Right lobe of liver (tissue), 6 donors: Measurements from ENCODE around the gene COPS4. TPM values are rescaled to one million over a fixed set of nuclear protein-coding genes. Genes with fewer than 3 reads are reported as not detected.
"Not testable (repeated sequence)": the region's sequence is repeated elsewhere in the genome, so short reads cannot be mapped to it uniquely, and the experiment has no call there.

Experiments
- ATAC-seq, 4 donors: fragments of 200-7000 bp; cut with Tn5 transposase; one replicate each; pipeline ENCODE4 v1.9.1; 2020; ENCODE audit warnings: mild to moderate bottlenecking in 4 of 4, moderate library complexity in 4 of 4
- DNase-seq, 3 donors: peaks; one replicate each; pipeline ENCODE4 v3.0.0-alpha.2; 2020
- H3K27ac ChIP-seq, 3 donors: fragments of 200-600 bp; one replicate each; pipeline ENCODE4 v1.8.0; 2022
- H3K27me3 ChIP-seq, 2 donors: fragments of 200-600 bp; one replicate each; pipeline ENCODE4 v1.8.0; 2022
- H3K36me3 ChIP-seq, 4 donors: fragments of 200-600 bp; sonication (generic) in 1 of 4; one replicate each; pipeline versions ENCODE4 v1.5.1 to v1.8.0; 2017 to 2022; ENCODE audit warnings: control low read depth in 1 of 4
- H3K4me1 ChIP-seq, 4 donors: fragments of 200-600 bp; sonication (generic) in 1 of 4; one replicate each; pipeline versions ENCODE4 v1.5.1 to v1.8.0; 2017 to 2022; ENCODE audit warnings: control low read depth in 1 of 4
- H3K4me3 ChIP-seq, 3 donors: fragments of 200-600 bp; one replicate each; pipeline ENCODE4 v1.8.0; 2022
- H3K9me3 ChIP-seq, 4 donors: fragments of 200-600 bp; sonication (generic) in 1 of 4; one replicate each; pipeline versions ENCODE4 v1.5.1 to v1.8.0; 2017 to 2022; ENCODE audit warnings: control low read depth in 1 of 4
- CTCF ChIP-seq, 4 donors: fragments of 200-600 bp in 3 of 4; fragments of 450-650 bp in 1 of 4; IDR thresholded peaks; one replicate each; pipeline versions ENCODE4 v1.5.1 to v1.8.0; 2016 to 2022; ENCODE audit warnings: antibody characterized with exemption in 4 of 4, mild to moderate bottlenecking in 2 of 4
- POLR2A ChIP-seq: fragments of 450-650 bp; IDR thresholded peaks from one replicate; pipeline ENCODE4 v1.6.1; 2017; ENCODE audit warnings: antibody characterized with exemption, mild to moderate bottlenecking
- WGBS: methylation state at CpG from one replicate; pipeline ENCODE4 v1.1.6; 2018; ENCODE audit warnings: low coverage, low lambda C conversion rate; ENCODE audit not compliant: insufficient coverage; ENCODE audit errors: missing lambda C conversion rate; 5-methylcytosine and 5-hydroxymethylcytosine counted together
- intact Hi-C, 2 donors: fragments of 100-400 bp; cut with DNase I; formaldehyde crosslinking; loops; one replicate each; pipeline versions ENCODE4 v1.11.2 to v1.14.1; 2022
- total RNA-seq, 6 experiments: library from RNA; depleted of rRNA in 2 of 6; stranded (reverse); fragments of >200 nt in 2 of 6; fragmentation: NEBNext Ultra II Directional in 3 of 6; extraction: Animal tissue kit (Norgen Biotek cat#: 25700) in 3 of 6; gene quantifications; one replicate each; pipeline versions ENCODE4 v1.1.0 to v1.2.4, GENCODE V29; 2016 to 2023
- donor health status: DM: no; HTN: yes; CAD: no.
- donor health status: DM: no; HTN: no; CAD: no.
- donor health status: DM: no; HTN: no; CAD: no.
- donor health status: DM: no; HTN: yes; CAD: no.
- donor health status: DM: no; HTN: yes; CAD: no.

COPS4 gene
- total RNA-seq, 6 experiments from 2014 or later = 11.1 to 18.9 (median 14.7) TPM

DNA sequence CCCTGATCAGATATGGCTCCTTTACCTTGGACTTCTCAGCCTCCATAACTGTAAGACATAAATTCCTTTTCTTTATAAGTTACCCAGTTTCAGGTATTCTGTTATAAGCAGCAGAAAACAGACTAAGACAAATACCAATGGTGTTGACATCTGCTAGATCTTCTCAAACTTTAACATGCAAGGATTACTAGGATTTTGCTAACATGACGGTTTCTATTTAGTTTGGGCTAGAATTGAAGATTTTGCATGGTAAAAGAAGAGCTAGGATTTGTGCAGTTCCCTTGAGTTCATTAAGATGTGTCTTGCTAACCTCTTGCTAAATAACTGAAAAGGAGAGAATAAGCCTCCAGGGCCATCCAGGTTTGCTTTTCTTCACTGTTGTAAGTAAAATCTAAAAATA, 5.3 kb upstream of the COPS4 start:
- Histone ChIP-seq H3K4me1 (no peaks in the 10 kb centered on the region), H3K27me3 (no peaks in the 10 kb centered on the region), H3K27ac (no peak overlapping the region), H3K36me3 (no peaks in the 10 kb centered on the region), H3K9me3 (no peaks in the 10 kb centered on the region), H3K4me3 (no peak overlapping the region)
- no peak for ATAC-seq
- intact Hi-C loops = no loop called here
- TF ChIP-seq POLR2A (no peak), CTCF (IDR thresholded peaks at IDR 0.05) (no peak)
- no peak for DNase-seq
- 53% methylated on average over 1 of the region's 1 CpG for WGBS

DNA sequence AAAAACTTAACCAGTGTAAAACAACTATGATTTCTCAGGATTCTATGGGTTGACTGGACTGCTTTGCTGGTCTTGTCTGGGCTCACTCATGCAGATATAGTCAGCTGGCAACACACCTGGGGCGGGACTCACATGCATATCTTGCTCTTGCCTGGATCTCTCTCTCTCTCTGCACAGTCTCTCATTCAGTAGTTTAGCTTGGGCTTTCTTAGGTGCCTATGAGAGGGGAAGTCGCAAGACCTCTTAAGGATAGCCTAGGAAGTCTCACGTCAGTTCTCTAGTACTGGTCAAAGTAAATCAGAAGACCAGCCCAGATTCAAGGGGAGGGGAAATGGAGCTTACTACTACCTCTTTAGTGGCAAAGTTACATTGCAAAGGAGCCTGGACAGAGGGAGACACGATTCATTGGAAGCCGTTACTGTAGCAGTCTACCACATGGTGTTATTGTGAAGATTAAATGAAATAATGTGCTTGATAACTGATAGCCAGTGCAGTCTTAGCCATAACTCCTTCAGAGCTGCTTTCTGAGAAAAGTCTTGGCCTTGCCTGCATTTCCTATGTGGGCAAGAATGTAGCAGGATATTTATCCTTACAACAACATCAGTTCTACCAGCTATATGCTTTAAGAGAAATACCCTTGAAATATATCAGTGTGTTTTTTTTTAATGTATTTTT, 2.1 kb downstream of the COPS4 start:
- H3K36me3 ChIP-seq = no peaks in the 10 kb centered on the region
- peaks cover 0 to 15% (median 3%) of the 10 kb centered on the region in 4 donors for H3K4me1 ChIP-seq
- intact Hi-C loops = no loop called here
- DNase-seq = no peak
- no peaks in the 10 kb centered on the region for H3K27me3 ChIP-seq
- no peak overlapping the region for H3K27ac ChIP-seq
- TF ChIP-seq CTCF (IDR thresholded peaks at IDR 0.05) (no peak), POLR2A (no peak)
- no peak for ATAC-seq
- 76% methylated on average over 4 of the region's 5 CpGs for WGBS
- no peak overlapping the region for H3K4me3 ChIP-seq
- no peaks in the 10 kb centered on the region for H3K9me3 ChIP-seq

- Histone ChIP-seq H3K4me3 (no peak overlapping the region), H3K27me3 (no peaks in the 10 kb centered on the region), H3K27ac (no peak overlapping the region), H3K36me3 (no peaks in the 10 kb centered on the region), H3K4me1 (peaks cover 0 to 15% (median 3%) of the 10 kb centered on the region in 4 donors), H3K9me3 (no peaks in the 10 kb centered on the region)
- intact Hi-C loops = no loop called here
- TF ChIP-seq POLR2A (no peak), CTCF (IDR thresholded peaks at IDR 0.05) (no peak)
- 94% methylated on average over 3 of the region's 3 CpGs for WGBS
- no peak for DNase-seq
- no peak for ATAC-seq
These were observed 5.3 kb downstream of the COPS4 start for GRCh38 chr4:83040269-83040668.

DNA sequence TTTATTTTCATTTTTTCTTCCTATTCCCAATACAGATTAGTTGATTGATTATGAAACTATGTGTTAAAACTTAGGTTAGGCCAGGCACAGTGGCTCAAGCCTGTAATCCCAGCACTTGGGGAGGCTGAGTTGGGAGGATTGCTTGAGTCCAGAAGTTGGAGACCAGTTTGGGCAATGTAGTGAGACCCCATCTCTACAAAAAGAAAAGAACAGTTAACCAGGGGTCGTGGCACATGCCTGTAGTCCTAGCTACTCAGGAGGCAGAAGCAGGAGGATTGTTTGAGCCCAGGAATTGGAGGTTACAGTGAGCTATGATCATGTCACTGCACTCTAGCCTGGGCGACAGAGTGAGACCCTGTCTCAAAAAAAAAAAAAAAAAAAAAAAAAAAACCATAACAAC, 8.2 kb downstream of the COPS4 start:
- DNase-seq, H3K4me1 ChIP-seq, H3K36me3 ChIP-seq, H3K27me3 ChIP-seq, H3K4me3 ChIP-seq, intact Hi-C loops, H3K27ac ChIP-seq, ATAC-seq, H3K9me3 ChIP-seq: not testable (repeated sequence)
- WGBS = no CpG with 5 or more reads among the region's 2 CpGs

DNA sequence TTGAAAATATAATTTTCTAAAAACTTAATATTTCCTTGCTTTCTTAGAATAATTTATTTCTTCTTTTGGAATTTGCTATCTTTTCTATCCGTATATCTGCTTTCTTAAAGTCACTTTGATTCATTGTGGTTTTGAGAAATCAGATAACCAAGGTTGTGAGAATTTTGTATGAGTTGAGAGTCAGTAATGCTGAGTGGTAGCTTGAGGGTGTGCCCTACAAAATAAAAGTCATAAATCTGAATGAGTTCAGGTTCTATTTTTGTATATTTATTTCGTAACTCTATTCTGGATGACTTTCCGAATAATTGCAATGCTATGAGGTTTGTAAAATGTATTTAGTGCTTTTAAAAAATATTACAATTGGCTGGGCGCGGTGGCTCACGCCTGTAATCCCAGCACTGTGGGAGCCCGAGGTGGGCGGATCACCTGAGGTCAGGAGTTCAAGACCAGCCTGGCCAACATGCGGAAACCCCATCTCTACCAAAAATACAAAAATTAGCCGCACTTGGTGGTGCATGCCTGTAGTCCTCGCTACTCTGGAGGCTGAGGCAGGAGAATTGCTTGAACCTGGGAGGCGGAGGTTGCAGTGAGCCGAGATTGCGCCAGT, 8.9 kb downstream of the COPS4 start:
- Histone ChIP-seq H3K27ac (no peak overlapping the region), H3K27me3 (no peaks in the 10 kb centered on the region), H3K9me3 (no peaks in the 10 kb centered on the region), H3K4me1 (no peaks in the 10 kb centered on the region), H3K4me3 (no peak overlapping the region), H3K36me3 (peaks cover 0 to 2% (median 0%) of the 10 kb centered on the region in 4 donors)
- intact Hi-C loops = no loop called here
- TF ChIP-seq POLR2A = no peak
- no peak for TF ChIP-seq CTCF (IDR thresholded peaks at IDR 0.05)
- WGBS = 91% methylated on average over 14 of the region's 14 CpGs
- DNase-seq (no peak), ATAC-seq (no peak)
